HUES6 (cell line): ENCODE measurements around the gene HSBP1L1.
"Not testable (repeated sequence)": the region's sequence is repeated elsewhere in the genome, so short reads cannot be mapped to it uniquely, and the experiment has no call there.

Experiments used
- H3K27ac ChIP-seq: 2 replicates; pipeline ENCODE4 v1.7.0; 2013; ENCODE audit warnings: low read depth, mild to moderate bottlenecking, low read length, inconsistent platforms
- H3K27me3 ChIP-seq: 2 replicates; pipeline ENCODE4 v1.6.1; 2013; ENCODE audit warnings: low read length; ENCODE audit not compliant: control insufficient read depth, insufficient read depth
- H3K36me3 ChIP-seq: 2 replicates; pipeline ENCODE4 v1.6.1; 2013; ENCODE audit warnings: low read length; ENCODE audit not compliant: control insufficient read depth, insufficient read depth
- H3K4me1 ChIP-seq: 2 replicates; pipeline ENCODE4 v1.6.1; 2013; ENCODE audit warnings: low read length; ENCODE audit not compliant: control insufficient read depth, insufficient read depth
- H3K4me3 ChIP-seq: 2 replicates; pipeline ENCODE4 v1.5.1; 2013; ENCODE audit warnings: low read depth, low read length
- H3K9ac ChIP-seq: one replicate; pipeline ENCODE4 v1.6.1; 2013; ENCODE audit warnings: mild to moderate bottlenecking, low read length
- H3K9me3 ChIP-seq: 2 replicates; pipeline ENCODE4 v1.6.1; 2013; ENCODE audit warnings: low read depth, low read length; ENCODE audit not compliant: control insufficient read depth, insufficient read depth

Gene HSBP1L1

DNA sequence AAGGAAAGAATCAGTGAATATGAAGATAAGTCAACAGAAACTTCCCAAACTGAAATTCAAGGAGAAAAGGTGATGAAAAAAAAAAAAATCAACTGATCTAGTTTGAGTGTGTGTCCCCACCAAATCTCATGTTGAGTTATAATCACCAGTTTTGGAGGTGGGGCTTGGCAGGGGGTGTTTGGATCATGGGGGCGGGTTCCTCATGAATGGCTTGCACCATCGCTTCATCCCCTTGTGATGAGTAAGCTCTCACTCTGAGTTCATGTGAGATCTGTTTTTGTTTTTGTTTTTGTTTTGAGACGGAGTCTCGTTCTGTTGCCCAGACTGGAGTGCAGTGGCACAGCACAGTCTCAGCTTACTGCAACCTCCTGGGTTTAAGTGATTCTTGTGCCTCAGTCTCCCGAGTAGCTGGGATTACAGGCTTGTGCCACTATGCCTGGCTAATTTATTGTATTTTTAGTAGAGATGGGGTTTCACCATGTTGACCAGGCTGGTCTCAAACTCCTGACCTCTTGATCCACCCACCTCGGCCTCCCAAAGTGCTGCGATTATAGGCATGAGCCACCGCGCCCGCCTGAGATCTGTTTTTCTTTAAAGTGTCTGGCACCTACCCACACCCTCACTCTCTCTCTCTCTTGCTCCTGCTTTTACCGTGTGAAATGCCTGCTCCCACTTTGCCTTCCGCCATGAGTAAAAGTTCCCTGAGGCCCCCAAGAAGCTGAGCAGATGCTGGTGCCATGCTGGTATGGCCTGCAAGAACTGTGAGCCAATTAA, 9.0 kb upstream of the HSBP1L1 start:
- H3K36me3 ChIP-seq = no peaks in the 10 kb centered on the region
- peaks cover 80% of the 10 kb centered on the region for H3K27me3 ChIP-seq
- no peaks in the 10 kb centered on the region for H3K9me3 ChIP-seq
- no peak overlapping the region for H3K9ac ChIP-seq
- H3K4me1 ChIP-seq = peaks cover 18% of the 10 kb centered on the region
- H3K4me3 ChIP-seq = no peak overlapping the region
- no peak overlapping the region for H3K27ac ChIP-seq

DNA sequence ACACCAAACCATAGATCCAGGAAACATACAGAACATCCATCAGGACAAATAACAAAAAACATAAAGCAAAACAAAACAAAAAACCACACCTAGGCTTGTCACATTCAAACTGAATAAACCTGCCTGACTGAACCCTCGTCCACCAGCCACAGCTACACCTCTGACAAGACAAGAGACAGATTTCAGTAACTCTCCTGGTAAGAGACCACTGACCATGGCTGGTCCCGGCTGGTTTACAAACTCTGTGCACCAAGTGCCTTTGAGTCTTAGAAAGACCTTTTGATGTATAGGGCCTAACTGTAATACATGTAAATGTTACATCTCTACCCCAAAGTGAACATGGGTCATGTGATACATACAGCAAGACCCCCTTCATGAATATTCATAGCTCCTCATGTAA, 8.2 kb upstream of the HSBP1L1 start:
- H3K9ac ChIP-seq = no peak overlapping the region
- H3K36me3 ChIP-seq = no peaks in the 10 kb centered on the region
- no peaks in the 10 kb centered on the region for H3K9me3 ChIP-seq
- no peak overlapping the region for H3K4me3 ChIP-seq
- H3K4me1 ChIP-seq = peaks cover 24% of the 10 kb centered on the region
- no peak overlapping the region for H3K27ac ChIP-seq
- H3K27me3 ChIP-seq = peaks cover 84% of the 10 kb centered on the region

- Histone ChIP-seq H3K9me3 (no peaks in the 10 kb centered on the region), H3K36me3 (no peaks in the 10 kb centered on the region), H3K4me1 (peaks cover 31% of the 10 kb centered on the region), H3K9ac (no peak overlapping the region), H3K27ac (no peak overlapping the region), H3K27me3 (peaks cover 89% of the 10 kb centered on the region), H3K4me3 (no peak overlapping the region)
These were observed 5.5 kb upstream of the HSBP1L1 start for GRCh38 chr18:79958981-79959380.

- not testable (repeated sequence) for H3K9ac ChIP-seq, H3K9me3 ChIP-seq, H3K27ac ChIP-seq, H3K36me3 ChIP-seq
- Histone ChIP-seq H3K4me3 (peak overlapping the region; percentile 42), H3K4me1 (peaks cover 34% of the 10 kb centered on the region), H3K27me3 (peaks cover 89% of the 10 kb centered on the region)
These were observed 4.2 kb upstream of the HSBP1L1 start for GRCh38 chr18:79960161-79960801.

- H3K4me1 ChIP-seq = peaks cover 37% of the 10 kb centered on the region
- H3K27ac ChIP-seq = no peak overlapping the region
- peak overlapping the region; percentile 42 for H3K4me3 ChIP-seq
- no peaks in the 10 kb centered on the region for H3K36me3 ChIP-seq
- peak overlapping the region; percentile 29 for H3K9ac ChIP-seq
- peaks cover 85% of the 10 kb centered on the region for H3K27me3 ChIP-seq
- no peaks in the 10 kb centered on the region for H3K9me3 ChIP-seq
These were observed 3.4 kb upstream of the HSBP1L1 start for GRCh38 chr18:79960921-79961526.

DNA sequence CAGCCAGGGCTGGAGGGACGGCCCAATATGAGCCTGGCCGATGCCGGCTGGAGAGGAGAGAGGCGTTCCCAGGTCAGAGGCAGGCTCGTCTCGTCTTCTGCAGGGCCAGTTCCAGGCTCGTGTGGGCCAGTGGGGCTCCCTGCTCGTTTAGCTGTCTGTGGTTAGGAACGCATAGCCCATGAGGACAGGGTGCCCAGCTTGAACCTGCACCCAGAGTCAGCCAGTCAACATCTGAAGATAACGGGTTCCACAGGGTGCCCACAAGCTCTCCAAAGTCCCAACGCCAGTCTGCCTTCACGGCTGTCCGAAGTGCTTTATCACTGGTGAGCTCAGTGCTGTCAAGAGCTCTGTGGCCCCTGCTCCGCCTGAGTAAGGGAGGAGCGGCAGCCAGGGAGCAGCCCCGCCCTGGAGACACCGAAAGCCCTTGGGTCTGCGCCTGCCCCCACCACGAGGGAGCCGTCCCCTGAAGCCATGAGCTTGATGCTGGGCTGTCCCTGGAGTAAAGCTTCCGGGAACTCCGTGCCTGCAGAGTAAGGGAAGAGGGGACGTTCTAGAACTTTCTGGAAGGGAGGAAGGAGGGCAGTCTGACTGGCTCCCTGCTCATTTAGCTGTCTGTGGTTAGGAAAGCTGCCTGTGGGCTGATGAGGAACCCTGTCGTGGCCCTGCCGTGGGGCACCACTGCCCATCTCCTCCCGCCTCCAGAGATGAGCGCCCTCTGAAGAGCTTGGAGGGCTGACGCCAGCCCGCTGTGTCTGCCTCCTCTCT, 2.7 kb upstream of the HSBP1L1 start:
- peaks cover 37% of the 10 kb centered on the region for H3K4me1 ChIP-seq
- H3K4me3 ChIP-seq = peak overlapping the region; percentile 12; the same call in 1 of the 2 replicates
- peaks cover 79% of the 10 kb centered on the region for H3K27me3 ChIP-seq
- H3K27ac ChIP-seq = no peak overlapping the region
- H3K36me3 ChIP-seq = no peaks in the 10 kb centered on the region
- no peaks in the 10 kb centered on the region for H3K9me3 ChIP-seq
- peak overlapping the region; percentile 29 for H3K9ac ChIP-seq

- no peak overlapping the region for H3K4me3 ChIP-seq
- no peak overlapping the region for H3K9ac ChIP-seq
- H3K4me1 ChIP-seq = peaks cover 37% of the 10 kb centered on the region
- peaks cover 76% of the 10 kb centered on the region for H3K27me3 ChIP-seq
- H3K27ac ChIP-seq = no peak overlapping the region
- no peaks in the 10 kb centered on the region for H3K9me3 ChIP-seq
- no peaks in the 10 kb centered on the region for H3K36me3 ChIP-seq
These were observed 2.1 kb upstream of the HSBP1L1 start for GRCh38 chr18:79962311-79962710.

DNA sequence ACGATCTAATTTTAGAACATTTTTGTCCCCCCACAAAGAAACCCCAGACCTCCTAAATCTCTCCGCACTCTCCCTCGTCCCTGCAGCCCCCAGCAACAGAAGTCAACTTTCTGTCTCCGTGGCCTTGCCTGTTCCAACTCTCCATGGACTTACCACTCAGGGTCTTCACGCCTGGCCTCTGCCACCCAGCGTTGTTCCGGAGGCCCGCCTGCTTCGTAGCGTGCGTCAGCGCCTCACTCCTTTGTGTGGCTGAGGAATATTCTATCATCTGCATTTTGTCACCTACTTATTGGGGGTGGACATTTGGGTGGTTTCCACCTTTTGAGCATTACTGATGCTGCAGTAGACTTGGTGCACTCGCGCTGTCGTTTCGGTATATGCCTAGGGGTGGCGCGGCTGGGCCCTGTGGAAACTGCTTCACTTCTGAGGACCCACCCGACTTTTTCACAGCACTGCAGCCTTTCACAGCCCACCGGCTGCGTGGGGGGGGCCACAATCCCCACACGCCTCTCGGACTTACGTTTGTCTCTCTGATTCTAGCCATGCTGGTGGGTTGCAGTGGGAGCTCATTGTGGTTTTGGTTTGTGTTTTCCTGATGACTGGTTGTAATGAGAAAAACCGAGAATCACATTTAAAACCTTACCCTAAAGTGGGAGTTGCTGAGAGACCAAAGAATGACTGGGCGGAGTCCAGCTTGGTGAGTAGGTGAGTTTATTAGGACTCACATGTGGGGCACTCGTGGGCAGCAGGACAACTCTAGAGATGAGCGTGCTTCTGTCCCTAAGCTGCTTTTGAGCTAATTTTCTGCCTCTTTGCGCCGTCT, 1.4 kb upstream of the HSBP1L1 start:
- Histone ChIP-seq H3K9me3 (no peaks in the 10 kb centered on the region), H3K36me3 (no peaks in the 10 kb centered on the region), H3K4me3 (no peak overlapping the region), H3K9ac (no peak overlapping the region), H3K27ac (no peak overlapping the region), H3K27me3 (peaks cover 75% of the 10 kb centered on the region), H3K4me1 (peaks cover 37% of the 10 kb centered on the region)

DNA sequence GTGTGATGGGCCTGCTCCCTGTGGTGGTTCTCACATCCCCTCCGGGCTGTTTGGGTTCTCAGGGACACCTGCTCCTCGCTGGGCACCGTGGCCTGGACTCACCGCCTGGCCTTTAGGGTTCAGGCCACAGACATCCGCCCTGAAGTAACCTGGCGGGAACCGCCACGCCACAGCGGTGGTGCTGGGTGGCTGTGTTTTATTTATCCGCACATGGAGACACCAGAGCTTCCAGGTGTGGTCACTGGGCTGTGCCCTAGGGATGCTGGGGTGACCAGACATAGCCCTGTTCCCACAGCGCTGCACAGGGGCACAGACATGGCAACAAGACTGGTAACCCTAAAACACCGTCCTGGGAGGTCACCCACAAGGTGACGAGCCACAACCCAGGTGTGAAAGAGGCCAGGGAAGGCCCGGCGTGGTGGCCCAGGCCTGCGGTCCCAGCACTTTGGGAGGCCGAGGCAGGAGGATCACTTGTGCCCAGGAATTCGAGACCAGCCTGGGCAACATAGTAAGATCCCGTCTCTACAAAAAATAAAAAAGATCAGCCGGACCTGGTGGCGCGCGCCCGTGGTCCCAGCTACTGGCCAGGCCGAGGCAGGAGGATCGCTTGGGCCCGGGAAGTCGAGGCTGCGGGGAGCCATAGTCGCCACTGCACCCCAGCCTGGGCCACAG, 649 bp upstream of the HSBP1L1 start:
- peak overlapping the region; percentile 49 for H3K4me3 ChIP-seq
- peaks cover 37% of the 10 kb centered on the region for H3K4me1 ChIP-seq
- H3K27me3 ChIP-seq = peaks cover 69% of the 10 kb centered on the region
- H3K9me3 ChIP-seq = no peaks in the 10 kb centered on the region
- no peak overlapping the region for H3K27ac ChIP-seq
- H3K36me3 ChIP-seq = no peaks in the 10 kb centered on the region
- H3K9ac ChIP-seq = no peak overlapping the region
